Glutamatergic neuron (in vitro differentiated cells): Measurements from ENCODE around the gene RPL31. TPM values are rescaled to one million over a fixed set of nuclear protein-coding genes. Genes with fewer than 3 reads are reported as not detected.
"Not testable (repeated sequence)": the region's sequence is repeated elsewhere in the genome, so short reads cannot be mapped to it uniquely, and the experiment has no call there.

ENCODE experiments used
- DNase-seq: peaks from one replicate; pipeline ENCODE4 v3.0.0; 2022
- H3K27ac Mint-ChIP-seq: one replicate; pipeline ENCODE4 v1.8.0; 2020; ENCODE audit warnings: mild to moderate bottlenecking, mixed read lengths, inconsistent platforms; ENCODE audit not compliant: unreplicated experiment
- H3K27me3 Mint-ChIP-seq: one replicate; pipeline ENCODE4 v1.8.0; 2020; ENCODE audit warnings: mild to moderate bottlenecking, moderate library complexity, mixed read lengths, inconsistent platforms; ENCODE audit not compliant: unreplicated experiment
- H3K36me3 Mint-ChIP-seq: one replicate; pipeline ENCODE4 v1.8.0; 2020; ENCODE audit warnings: mild to moderate bottlenecking, mixed read lengths, inconsistent platforms; ENCODE audit not compliant: unreplicated experiment
- H3K4me1 Mint-ChIP-seq: one replicate; pipeline ENCODE4 v1.8.0; 2020; ENCODE audit warnings: mild to moderate bottlenecking, low read depth, mixed read lengths, inconsistent platforms; ENCODE audit not compliant: unreplicated experiment
- H3K4me3 Mint-ChIP-seq: one replicate; pipeline ENCODE4 v1.8.0; 2020; ENCODE audit warnings: mild to moderate bottlenecking, mixed read lengths, inconsistent platforms; ENCODE audit not compliant: unreplicated experiment
- H3K9me3 Mint-ChIP-seq: one replicate; pipeline ENCODE4 v1.8.0; 2020; ENCODE audit warnings: mild to moderate bottlenecking, moderate library complexity, mixed read lengths, inconsistent platforms; ENCODE audit not compliant: unreplicated experiment
- CTCF ChIP-seq: fragments of 200-600 bp; sonication (generic); IDR thresholded peaks from one replicate; pipeline ENCODE4 v1.5.0; 2021; ENCODE audit not compliant: partially characterized antibody, unreplicated experiment
- total RNA-seq: library from RNA; stranded (reverse); fragmentation: NEBNext Ultra II Directional; extraction: Animal tissue kit (Norgen Biotek cat#: 25700); gene quantifications from one replicate; pipeline ENCODE4 v1.2.1, GENCODE V29; 2021; ENCODE audit not compliant: unreplicated experiment

Gene RPL31
- total RNA-seq, 1 donor from 2014 or later, result 761 TPM

GRCh38 chr2:101048756-101049155 is 46.7 kb downstream of the RPL31 start:
- H3K27ac Mint-ChIP-seq, result no peak overlapping the region
- H3K36me3 Mint-ChIP-seq, result no peaks in the 10 kb centered on the region
- DNase-seq, result no peak
- H3K27me3 Mint-ChIP-seq, result peaks cover 4% of the 10 kb centered on the region
- TF ChIP-seq CTCF, result no peak
- peaks cover 5% of the 10 kb centered on the region for H3K4me1 Mint-ChIP-seq
- no peak overlapping the region for H3K4me3 Mint-ChIP-seq
- H3K9me3 Mint-ChIP-seq, result no peaks in the 10 kb centered on the region

- H3K36me3 Mint-ChIP-seq, H3K27me3 Mint-ChIP-seq, DNase-seq, H3K4me3 Mint-ChIP-seq, H3K4me1 Mint-ChIP-seq, H3K27ac Mint-ChIP-seq, H3K9me3 Mint-ChIP-seq: not testable (repeated sequence)
These were observed 48.8 kb downstream of the RPL31 start for GRCh38 chr2:101050886-101051285.

GRCh38 chr2:101052147-101052546 is 50.1 kb downstream of the RPL31 start:
- peaks cover 2% of the 10 kb centered on the region for H3K27me3 Mint-ChIP-seq
- DNase-seq, result no peak
- H3K4me3 Mint-ChIP-seq, result no peak overlapping the region
- H3K9me3 Mint-ChIP-seq, result no peaks in the 10 kb centered on the region
- H3K27ac Mint-ChIP-seq, result no peak overlapping the region
- no peak for TF ChIP-seq CTCF
- H3K36me3 Mint-ChIP-seq, result no peaks in the 10 kb centered on the region
- peaks cover under 1% of the 10 kb centered on the region for H3K4me1 Mint-ChIP-seq

GRCh38 chr2:101053117-101053516 is 51.0 kb downstream of the RPL31 start:
- no peak for DNase-seq
- Mint-ChIP-seq H3K27ac (no peak overlapping the region), H3K36me3 (no peaks in the 10 kb centered on the region), H3K4me3 (no peak overlapping the region), H3K4me1 (no peaks in the 10 kb centered on the region), H3K9me3 (no peaks in the 10 kb centered on the region), H3K27me3 (no peaks in the 10 kb centered on the region)
- TF ChIP-seq CTCF, result no peak

Other genes with a start within 250 kb of the RPL31 start
- gene NPAS2, start 182.2 kb upstream of the RPL31 start, total RNA-seq, result 0.54 TPM
- gene TBC1D8, start 149.1 kb downstream of the RPL31 start, total RNA-seq, result 14.6 TPM